ENCODE measurements around the gene PDE6G.

PDE6G gene

GRCh38 chr17:81644976-81645952 is 11.1 kb downstream of the PDE6G start:
- no peak overlapping the region for H3K27ac ChIP-seq (ENCODE audit: low read depth, low read length, severe bottlenecking)
- H3K4me1 ChIP-seq (ENCODE audit: control insufficient read depth, insufficient read depth, low read length, poor library complexity, severe bottlenecking) = peaks cover 11% of the 10 kb centered on the region
- no peaks in the 10 kb centered on the region for H3K9me3 ChIP-seq (ENCODE audit: control insufficient read depth, low read length)
- no peaks in the 10 kb centered on the region for H3K36me3 ChIP-seq (ENCODE audit: control insufficient read depth, insufficient read depth, low read length)
- H3K4me3 ChIP-seq (ENCODE audit: extremely low read depth, insufficient read depth, low read length, poor library complexity, severe bottlenecking) = no peak overlapping the region
- WGBS, 2 experiments (ENCODE audit: insufficient coverage in 2 of 2) = 91 to 97% methylated on average over 21 to 26 of the region's 29 CpGs

GRCh38 chr17:81644496-81644895 is 11.8 kb downstream of the PDE6G start:
- no peaks in the 10 kb centered on the region for H3K36me3 ChIP-seq (ENCODE audit: control insufficient read depth, insufficient read depth, low read length)
- no peaks in the 10 kb centered on the region for H3K9me3 ChIP-seq (ENCODE audit: control insufficient read depth, low read length)
- H3K27ac ChIP-seq (ENCODE audit: low read depth, low read length, severe bottlenecking) = no peak overlapping the region
- WGBS, 2 experiments (ENCODE audit: insufficient coverage in 2 of 2) = 95 to 99% methylated on average over 14 of the region's 15 CpGs
- H3K4me1 ChIP-seq (ENCODE audit: control insufficient read depth, insufficient read depth, low read length, poor library complexity, severe bottlenecking) = peaks cover 11% of the 10 kb centered on the region
- H3K4me3 ChIP-seq (ENCODE audit: extremely low read depth, insufficient read depth, low read length, poor library complexity, severe bottlenecking) = no peak overlapping the region

- Histone ChIP-seq H3K36me3 (ENCODE audit: control insufficient read depth, insufficient read depth, low read length) (no peaks in the 10 kb centered on the region), H3K9me3 (ENCODE audit: control insufficient read depth, low read length) (no peaks in the 10 kb centered on the region), H3K4me3 (ENCODE audit: extremely low read depth, insufficient read depth, low read length, poor library complexity, severe bottlenecking) (no peak overlapping the region), H3K4me1 (ENCODE audit: control insufficient read depth, insufficient read depth, low read length, poor library complexity, severe bottlenecking) (peaks cover 14% of the 10 kb centered on the region), H3K27ac (ENCODE audit: low read depth, low read length, severe bottlenecking) (peak overlapping the region; percentile 53)
- 89 to 91% methylated on average over 11 of the region's 17 CpGs for WGBS, 2 experiments (ENCODE audit: insufficient coverage in 2 of 2)
Observed at GRCh38 chr17:81641825-81642489, 14.4 kb downstream of the PDE6G start.

DNA sequence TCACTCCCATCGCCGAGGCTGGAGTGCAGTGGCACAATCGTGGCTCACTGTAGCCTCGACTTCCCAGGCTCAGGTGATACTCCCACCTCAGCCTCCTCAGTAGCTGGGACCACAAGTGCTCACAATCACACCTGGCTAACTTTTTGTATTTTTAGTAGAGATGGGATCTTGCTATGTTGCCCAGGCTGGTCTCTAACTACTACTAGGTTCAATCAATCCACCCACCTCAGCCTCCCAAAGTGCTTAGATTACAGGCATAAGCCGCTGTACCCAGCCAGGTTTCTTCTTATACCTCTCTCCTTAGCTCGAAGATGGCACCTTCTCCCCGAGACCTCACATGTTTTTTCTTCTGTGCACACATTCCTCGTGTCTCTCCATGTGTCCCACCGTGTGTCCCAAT is 16.3 kb downstream of the PDE6G start:
- WGBS, 2 experiments (ENCODE audit: insufficient coverage in 2 of 2) = 97 to 100% methylated on average over 2 to 6 of the region's 9 CpGs
- H3K4me3 ChIP-seq (ENCODE audit: extremely low read depth, insufficient read depth, low read length, poor library complexity, severe bottlenecking) = no peak overlapping the region

GRCh38 chr17:81638683-81639082 is 17.7 kb downstream of the PDE6G start:
- Histone ChIP-seq H3K9me3 (ENCODE audit: control insufficient read depth, low read length) (no peaks in the 10 kb centered on the region), H3K36me3 (ENCODE audit: control insufficient read depth, insufficient read depth, low read length) (peaks cover 16% of the 10 kb centered on the region), H3K4me3 (ENCODE audit: extremely low read depth, insufficient read depth, low read length, poor library complexity, severe bottlenecking) (no peak overlapping the region), H3K4me1 (ENCODE audit: control insufficient read depth, insufficient read depth, low read length, poor library complexity, severe bottlenecking) (peaks cover 22% of the 10 kb centered on the region), H3K27ac (ENCODE audit: low read depth, low read length, severe bottlenecking) (no peak overlapping the region)
- WGBS, 2 experiments (ENCODE audit: insufficient coverage in 2 of 2) = 69 to 100% methylated on average over 1 of the region's 4 CpGs

More for the DNA sequence above, 16.3 kb downstream of the PDE6G start:
- Histone ChIP-seq H3K36me3 (ENCODE audit: control insufficient read depth, insufficient read depth, low read length) (peaks cover 6% of the 10 kb centered on the region), H3K4me1 (ENCODE audit: control insufficient read depth, insufficient read depth, low read length, poor library complexity, severe bottlenecking) (peaks cover 20% of the 10 kb centered on the region), H3K9me3 (ENCODE audit: control insufficient read depth, low read length) (no peaks in the 10 kb centered on the region), H3K27ac (ENCODE audit: low read depth, low read length, severe bottlenecking) (no peak overlapping the region)

DNA sequence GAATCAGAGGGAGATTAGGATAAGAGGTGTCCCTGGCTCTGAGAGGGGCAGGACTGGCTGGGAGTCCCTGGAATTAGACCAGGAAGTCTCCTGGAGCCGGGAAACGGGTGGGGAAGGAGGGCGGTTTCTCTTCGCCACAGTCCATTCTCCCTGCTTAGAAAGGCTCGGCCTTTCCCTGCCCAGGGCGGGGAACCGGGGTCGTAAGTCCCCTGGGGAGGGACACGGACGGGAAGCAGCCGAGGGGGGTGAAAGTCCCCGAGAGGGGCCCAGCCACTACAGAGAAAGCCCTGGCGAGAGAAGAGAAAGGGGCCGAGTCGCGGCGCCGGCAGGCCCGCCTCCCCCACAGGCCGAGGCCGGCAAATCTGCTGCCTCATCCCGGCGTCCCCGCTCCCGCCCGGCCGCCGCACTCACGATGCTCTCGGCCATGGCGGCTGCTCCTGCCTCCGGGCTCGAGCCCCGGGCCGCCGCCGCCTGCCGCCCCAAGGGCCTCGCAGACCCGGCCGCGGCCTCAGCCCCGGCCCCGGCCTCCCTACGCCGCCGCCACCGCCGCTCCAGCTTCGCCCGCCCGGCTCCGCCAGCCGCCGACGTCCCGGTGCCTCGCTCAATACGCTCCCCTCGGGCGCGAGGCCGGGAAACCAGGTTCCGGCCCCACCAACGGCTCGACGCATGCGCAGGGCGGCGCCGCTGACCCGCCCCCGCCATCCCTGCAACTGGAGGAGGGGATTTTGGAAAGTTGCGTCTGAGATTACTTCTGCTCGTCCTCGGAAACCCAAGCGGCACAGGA is 19.6 kb downstream of the PDE6G start, which contains the start of the genes NPLOC4 and TSPAN10:
Gene NPLOC4, minus strand, starts transcription at position 608 of the 784 bp plus-strand sequence. Its CDS starts 182 bp downstream, at position 426.
Gene TSPAN10, plus strand, starts transcription at position 692 of the 784 bp plus-strand sequence. CDS start 5,217 bp downstream, outside the sequence.
- Histone ChIP-seq H3K36me3 (ENCODE audit: control insufficient read depth, insufficient read depth, low read length) (peaks cover 30% of the 10 kb centered on the region), H3K9me3 (ENCODE audit: control insufficient read depth, low read length) (no peaks in the 10 kb centered on the region), H3K4me3 (ENCODE audit: extremely low read depth, insufficient read depth, low read length, poor library complexity, severe bottlenecking) (peak within 1 kb of the TSS; percentile 73), H3K4me1 (ENCODE audit: control insufficient read depth, insufficient read depth, low read length, poor library complexity, severe bottlenecking) (peaks cover 11% of the 10 kb centered on the region), H3K27ac (ENCODE audit: low read depth, low read length, severe bottlenecking) (peak within 1 kb of the TSS; percentile 94)
- WGBS, 2 experiments (ENCODE audit: insufficient coverage in 2 of 2) = 0% methylated on average over 45 to 58 of the region's 77 CpGs

GRCh38 chr17:81635973-81636504 is 20.3 kb downstream of the PDE6G start:
- 20 to 39% methylated on average over 8 to 13 of the region's 18 CpGs for WGBS, 2 experiments (ENCODE audit: insufficient coverage in 2 of 2)
- H3K27ac ChIP-seq (ENCODE audit: low read depth, low read length, severe bottlenecking) = peak overlapping the region; percentile 94
- H3K4me1 ChIP-seq (ENCODE audit: control insufficient read depth, insufficient read depth, low read length, poor library complexity, severe bottlenecking) = peaks cover 10% of the 10 kb centered on the region
- H3K4me3 ChIP-seq (ENCODE audit: extremely low read depth, insufficient read depth, low read length, poor library complexity, severe bottlenecking) = peak overlapping the region; percentile 73
- H3K9me3 ChIP-seq (ENCODE audit: control insufficient read depth, low read length) = no peaks in the 10 kb centered on the region
- H3K36me3 ChIP-seq (ENCODE audit: control insufficient read depth, insufficient read depth, low read length) = peaks cover 33% of the 10 kb centered on the region

GRCh38 chr17:81635431-81635830 is 20.9 kb downstream of the PDE6G start:
- WGBS, 2 experiments (ENCODE audit: insufficient coverage in 2 of 2) = 93 to 95% methylated on average over 5 of the region's 5 CpGs
- Histone ChIP-seq H3K9me3 (ENCODE audit: control insufficient read depth, low read length) (no peaks in the 10 kb centered on the region), H3K36me3 (ENCODE audit: control insufficient read depth, insufficient read depth, low read length) (peaks cover 36% of the 10 kb centered on the region), H3K4me1 (ENCODE audit: control insufficient read depth, insufficient read depth, low read length, poor library complexity, severe bottlenecking) (peaks cover 10% of the 10 kb centered on the region), H3K4me3 (ENCODE audit: extremely low read depth, insufficient read depth, low read length, poor library complexity, severe bottlenecking) (peak overlapping the region; percentile 73), H3K27ac (ENCODE audit: low read depth, low read length, severe bottlenecking) (no peak overlapping the region)

- Histone ChIP-seq H3K9me3 (ENCODE audit: control insufficient read depth, low read length) (no peaks in the 10 kb centered on the region), H3K36me3 (ENCODE audit: control insufficient read depth, insufficient read depth, low read length) (peaks cover 75% of the 10 kb centered on the region), H3K4me1 (ENCODE audit: control insufficient read depth, insufficient read depth, low read length, poor library complexity, severe bottlenecking) (peaks cover 7% of the 10 kb centered on the region), H3K4me3 (ENCODE audit: extremely low read depth, insufficient read depth, low read length, poor library complexity, severe bottlenecking) (no peak overlapping the region), H3K27ac (ENCODE audit: low read depth, low read length, severe bottlenecking) (no peak overlapping the region)
- 92 to 99% methylated on average over 6 of the region's 7 CpGs for WGBS, 2 experiments (ENCODE audit: insufficient coverage in 2 of 2)
Observed at GRCh38 chr17:81631482-81631881, 24.9 kb downstream of the PDE6G start.

DNA sequence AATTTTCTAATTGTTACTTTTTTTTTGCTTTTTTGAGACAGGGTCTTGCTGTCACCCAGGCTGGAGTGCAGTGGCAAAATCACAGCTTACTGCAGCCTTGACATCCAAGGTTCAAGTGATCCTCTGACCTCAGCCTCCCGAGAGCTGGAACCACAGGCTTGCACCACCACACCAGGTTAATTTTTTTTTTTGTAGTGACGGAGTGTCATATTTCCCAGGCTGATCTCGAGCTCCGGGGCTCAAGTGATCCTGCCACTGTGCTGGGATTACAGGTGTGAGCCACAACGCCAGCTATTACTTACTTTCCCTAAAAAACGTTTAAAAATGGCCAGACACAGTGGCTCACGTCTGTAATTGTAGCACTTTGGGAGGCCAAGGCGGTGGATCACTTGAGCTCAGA is 26.1 kb downstream of the PDE6G start:
- peaks cover 3% of the 10 kb centered on the region for H3K4me1 ChIP-seq (ENCODE audit: control insufficient read depth, insufficient read depth, low read length, poor library complexity, severe bottlenecking)
- H3K4me3 ChIP-seq (ENCODE audit: extremely low read depth, insufficient read depth, low read length, poor library complexity, severe bottlenecking) = no peak overlapping the region
- peaks cover 84% of the 10 kb centered on the region for H3K36me3 ChIP-seq (ENCODE audit: control insufficient read depth, insufficient read depth, low read length)
- no peaks in the 10 kb centered on the region for H3K9me3 ChIP-seq (ENCODE audit: control insufficient read depth, low read length)
- H3K27ac ChIP-seq (ENCODE audit: low read depth, low read length, severe bottlenecking) = no peak overlapping the region
- 91 to 95% methylated on average over 5 to 8 of the region's 8 CpGs for WGBS, 2 experiments (ENCODE audit: insufficient coverage in 2 of 2)

All from mesodermal cell (in vitro differentiated cells).